Activated T-helper 1 cell treated with anti-CD3 and anti-CD28 coated beads, Interleukin-12 subunit alpha, Interleukin-12 subunit beta, Interleukin-2, Interleukin-4 antibody, amounts not matched to agents 30 ng/mL and 10 ng/mL and 1 ng/mL, durations not matched to agents 14 hours and 24 hours and 36 hours (primary cell): ENCODE measurements around the gene CCDC88A. TPM values are rescaled to one million over a fixed set of nuclear protein-coding genes. Genes with fewer than 3 reads are reported as not detected.
"Not testable (repeated sequence)": the region's sequence is repeated elsewhere in the genome, so short reads cannot be mapped to it uniquely, and the experiment has no call there.

Experiments used
- DNase-seq: peaks from one replicate; pipeline ENCODE4 v3.0.0; 2021; ENCODE audit warnings: low spot score
- H3K27ac Mint-ChIP-seq: one replicate; pipeline ENCODE4 v1.8.0; 2021; ENCODE audit warnings: mild to moderate bottlenecking, mixed read lengths
- H3K27me3 Mint-ChIP-seq: one replicate; pipeline ENCODE4 v1.8.0; 2022; ENCODE audit warnings: mild to moderate bottlenecking, moderate library complexity, mixed read lengths; ENCODE audit not compliant: insufficient read depth
- H3K36me3 Mint-ChIP-seq: one replicate; pipeline ENCODE4 v1.8.0; 2021; ENCODE audit warnings: low read depth, mixed read lengths
- H3K4me1 Mint-ChIP-seq: one replicate; pipeline ENCODE4 v1.8.0; 2021; ENCODE audit warnings: low read depth, mixed read lengths
- H3K4me3 Mint-ChIP-seq: one replicate; pipeline ENCODE4 v1.8.0; 2021; ENCODE audit warnings: mild to moderate bottlenecking, moderate library complexity, mixed read lengths
- H3K9me3 Mint-ChIP-seq: one replicate; pipeline ENCODE4 v1.8.0; 2021; ENCODE audit warnings: mixed read lengths
- intact Hi-C: fragments of 100-400 bp; cut with micrococcal nuclease; formaldehyde crosslinking; loops from one replicate; pipeline ENCODE4 v1.15.1; 2024
- total RNA-seq: library from RNA; stranded (reverse); gene quantifications from 2 replicates; pipeline ENCODE4 v1.2.3, GENCODE V29; 2022

The CCDC88A gene
- total RNA-seq, 1 donor from 2014 or later: 6.4 TPM

- no peak for DNase-seq
- intact Hi-C loops: loop anchor here (1.0 kb wide), 1 partner anchor 9 kb away; no protein-coding TSS in a partner anchor
- no peaks in the 10 kb centered on the region for H3K9me3 Mint-ChIP-seq
- peaks cover 6% of the 10 kb centered on the region for H3K27me3 Mint-ChIP-seq
- H3K27ac Mint-ChIP-seq: no peak overlapping the region
- peaks cover 10% of the 10 kb centered on the region for H3K4me1 Mint-ChIP-seq
- no peak overlapping the region for H3K4me3 Mint-ChIP-seq
- no peaks in the 10 kb centered on the region for H3K36me3 Mint-ChIP-seq
These were observed 117.4 kb downstream of the CCDC88A start for GRCh38 chr2:55302241-55302640.

- Mint-ChIP-seq H3K36me3 (no peaks in the 10 kb centered on the region), H3K27ac (no peak overlapping the region), H3K9me3 (no peaks in the 10 kb centered on the region), H3K27me3 (peaks cover 6% of the 10 kb centered on the region), H3K4me3 (no peak overlapping the region), H3K4me1 (peaks cover 10% of the 10 kb centered on the region)
- DNase-seq: no peak
- intact Hi-C loops: no loop called here
These were observed 118.4 kb downstream of the CCDC88A start for GRCh38 chr2:55301277-55301676.

- Mint-ChIP-seq H3K4me1 (peaks cover 15% of the 10 kb centered on the region), H3K9me3 (no peaks in the 10 kb centered on the region), H3K36me3 (no peaks in the 10 kb centered on the region), H3K27ac (no peak overlapping the region), H3K4me3 (no peak overlapping the region), H3K27me3 (no peaks in the 10 kb centered on the region)
- intact Hi-C loops: no loop called here
- DNase-seq: no peak
These were observed 123.3 kb downstream of the CCDC88A start for GRCh38 chr2:55296393-55296792.

- H3K9me3 Mint-ChIP-seq: no peaks in the 10 kb centered on the region
- peaks cover 12% of the 10 kb centered on the region for H3K4me1 Mint-ChIP-seq
- no peaks in the 10 kb centered on the region for H3K27me3 Mint-ChIP-seq
- peak overlapping the region; percentile 89 for H3K4me3 Mint-ChIP-seq
- DNase-seq: no peak
- peaks cover 4% of the 10 kb centered on the region for H3K36me3 Mint-ChIP-seq
- intact Hi-C loops: loop anchor here (2.0 to 5.0 kb wide), 4 partner anchors 50 to 409 kb away; partner anchors contain the start of genes CLHC1, PNPT1, PPP4R3B and RPS27A
- H3K27ac Mint-ChIP-seq: no peak overlapping the region
These were observed 136.6 kb downstream of the CCDC88A start for GRCh38 chr2:55283083-55283482.

GRCh38 chr2:55282110-55282917 is 137.3 kb downstream of the CCDC88A start:
- H3K4me1 Mint-ChIP-seq: peaks cover 12% of the 10 kb centered on the region
- peaks cover 4% of the 10 kb centered on the region for H3K36me3 Mint-ChIP-seq
- intact Hi-C loops: loop anchor here (1.0 to 5.0 kb wide), 8 partner anchors 13 to 410 kb away; partner anchors contain the start of genes CCDC88A, CFAP36, CLHC1 and MTIF2
- peak overlapping the region; percentile 89 for H3K4me3 Mint-ChIP-seq
- peaks cover 2% of the 10 kb centered on the region for H3K27me3 Mint-ChIP-seq
- peak overlapping the region; percentile 93 for H3K27ac Mint-ChIP-seq
- no peaks in the 10 kb centered on the region for H3K9me3 Mint-ChIP-seq
- DNase-seq: peak; percentile 85

- Mint-ChIP-seq H3K27ac (peak overlapping the region; percentile 44), H3K4me1 (peaks cover 12% of the 10 kb centered on the region), H3K4me3 (peak overlapping the region; percentile 59)
- not testable (repeated sequence) for DNase-seq, H3K36me3 Mint-ChIP-seq, H3K27me3 Mint-ChIP-seq, H3K9me3 Mint-ChIP-seq
- intact Hi-C loops: loop anchor here (5.0 kb wide), 2 partner anchors 336 to 411 kb away; partner anchors contain the start of genes PNPT1 and PPP4R3B
These were observed 138.7 kb downstream of the CCDC88A start for GRCh38 chr2:55280851-55281546.

- DNase-seq, H3K9me3 Mint-ChIP-seq, H3K36me3 Mint-ChIP-seq, H3K4me3 Mint-ChIP-seq, H3K27me3 Mint-ChIP-seq, H3K27ac Mint-ChIP-seq: not testable (repeated sequence)
- intact Hi-C loops: loop anchor here (5.0 kb wide), 2 partner anchors 337 to 412 kb away; partner anchors contain the start of genes PNPT1 and PPP4R3B
- peaks cover 12% of the 10 kb centered on the region for H3K4me1 Mint-ChIP-seq
These were observed 139.7 kb downstream of the CCDC88A start for GRCh38 chr2:55279859-55280424.

- H3K4me3 Mint-ChIP-seq, intact Hi-C loops, H3K36me3 Mint-ChIP-seq, H3K27ac Mint-ChIP-seq, H3K27me3 Mint-ChIP-seq, DNase-seq, H3K9me3 Mint-ChIP-seq: not testable (repeated sequence)
- peaks cover 12% of the 10 kb centered on the region for H3K4me1 Mint-ChIP-seq
These were observed 140.3 kb downstream of the CCDC88A start for GRCh38 chr2:55279214-55279835.

GRCh38 chr2:55277310-55277709 is 142.3 kb downstream of the CCDC88A start:
- Mint-ChIP-seq H3K27me3 (peaks cover 2% of the 10 kb centered on the region), H3K4me3 (no peak overlapping the region), H3K4me1 (no peaks in the 10 kb centered on the region), H3K27ac (no peak overlapping the region), H3K9me3 (no peaks in the 10 kb centered on the region), H3K36me3 (no peaks in the 10 kb centered on the region)
- intact Hi-C loops: no loop called here
- no peak for DNase-seq

GRCh38 chr2:55274346-55274745 is 145.3 kb downstream of the CCDC88A start:
- H3K9me3 Mint-ChIP-seq, intact Hi-C loops, H3K4me3 Mint-ChIP-seq, H3K27ac Mint-ChIP-seq, H3K27me3 Mint-ChIP-seq, DNase-seq, H3K36me3 Mint-ChIP-seq: not testable (repeated sequence)
- peaks cover 14% of the 10 kb centered on the region for H3K4me1 Mint-ChIP-seq

GRCh38 chr2:55269645-55269990 is 150.0 kb downstream of the CCDC88A start:
- H3K27me3 Mint-ChIP-seq: no peaks in the 10 kb centered on the region
- peaks cover 14% of the 10 kb centered on the region for H3K4me1 Mint-ChIP-seq
- peak overlapping the region; percentile 93 for H3K4me3 Mint-ChIP-seq
- H3K36me3 Mint-ChIP-seq: peaks cover 2% of the 10 kb centered on the region
- DNase-seq: no peak
- intact Hi-C loops: loop anchor here (1.0 to 2.0 kb wide), 9 partner anchors 13 to 348 kb away; partner anchors contain the start of genes CCDC88A, CLHC1, PPP4R3B and RPS27A
- H3K27ac Mint-ChIP-seq: peak overlapping the region; percentile 85
- no peaks in the 10 kb centered on the region for H3K9me3 Mint-ChIP-seq

- H3K4me3 Mint-ChIP-seq: peak within 1 kb of the TSS; percentile 93
- no peaks in the 10 kb centered on the region for H3K27me3 Mint-ChIP-seq
- DNase-seq: peak; percentile 87
- no peaks in the 10 kb centered on the region for H3K9me3 Mint-ChIP-seq
- H3K4me1 Mint-ChIP-seq: peaks cover 14% of the 10 kb centered on the region
- H3K27ac Mint-ChIP-seq: peak within 1 kb of the TSS; percentile 85
- intact Hi-C loops: loop anchor here (1.0 to 2.0 kb wide), 9 partner anchors 13 to 348 kb away; partner anchors contain the start of genes CCDC88A, CLHC1, PPP4R3B and RPS27A
- peaks cover 4% of the 10 kb centered on the region for H3K36me3 Mint-ChIP-seq
These were observed 150.6 kb downstream of the CCDC88A start, which contains the start of gene MTIF2 for GRCh38 chr2:55268907-55269644. TSS of gene MTIF2 (minus strand) at chr2:55269231. CDS start at chr2:55263858, 5,373 bp downstream.
